Smooth muscle cell (in vitro differentiated cells): ENCODE measurements around the gene ACTR10. TPM values are rescaled to one million over a fixed set of nuclear protein-coding genes. Genes with fewer than 3 reads are reported as not detected.

Source experiments
- DNase-seq: peaks from one replicate; lab custom pipeline; 2025; ENCODE audit not compliant: unreplicated experiment; lab: John Stamatoyannopoulos, UW
- H2AFZ ChIP-seq: fragments of 200-600 bp; sonication (generic); 2 replicates; pipeline ENCODE4 v1.6.0; 2016; ENCODE audit warnings: antibody characterized with exemption, low read depth, mild to moderate bottlenecking
- H3F3A ChIP-seq: fragments of 200-600 bp; sonication (generic); 2 replicates; pipeline ENCODE4 v1.6.0; 2017; ENCODE audit warnings: antibody characterized with exemption, low read depth
- H3K27ac ChIP-seq: fragments of 200-600 bp; sonication (generic); 2 replicates; pipeline ENCODE4 v1.5.1; 2016; ENCODE audit warnings: low read depth, mild to moderate bottlenecking
- H3K27me3 ChIP-seq: fragments of 200-600 bp; sonication (generic); 2 replicates; pipeline ENCODE4 v1.6.1; 2016; ENCODE audit warnings: low read depth, mild to moderate bottlenecking
- H3K36me3 ChIP-seq: fragments of 200-600 bp; sonication (generic); 2 replicates; pipeline ENCODE4 v1.5.1; 2016; ENCODE audit warnings: low read depth
- H3K4me1 ChIP-seq: fragments of 200-600 bp; sonication (generic); 2 replicates; pipeline ENCODE4 v1.5.1; 2016; ENCODE audit warnings: low read depth
- H3K4me2 ChIP-seq: fragments of 200-600 bp; sonication (generic); 2 replicates; pipeline ENCODE4 v1.6.0; 2016; ENCODE audit warnings: mild to moderate bottlenecking
- H3K4me3 ChIP-seq: fragments of 200-600 bp; sonication (generic); 2 replicates; pipeline ENCODE4 v1.5.1; 2016; ENCODE audit warnings: mild to moderate bottlenecking
- H3K79me2 ChIP-seq: fragments of 200-600 bp; sonication (generic); 2 replicates; pipeline ENCODE4 v1.6.0; 2016; ENCODE audit warnings: low read depth, mild to moderate bottlenecking
- H3K9ac ChIP-seq: fragments of 200-600 bp; sonication (generic); 2 replicates; pipeline ENCODE4 v1.6.0; 2016; ENCODE audit warnings: low read depth
- H3K9me3 ChIP-seq: fragments of 200-600 bp; sonication (generic); replicated peaks from 2 replicates; pipeline ENCODE4 v1.5.1; 2016; ENCODE audit warnings: low read depth
- H4K20me1 ChIP-seq: fragments of 200-600 bp; sonication (generic); 2 replicates; pipeline ENCODE4 v1.6.0; 2016; ENCODE audit warnings: low read depth
- CTCF ChIP-seq: fragments of 200-600 bp; sonication (generic); IDR thresholded peaks from 2 replicates; pipeline ENCODE4 v1.5.1; 2017; ENCODE audit warnings: borderline replicate concordance, mild to moderate bottlenecking, antibody characterized with exemption; ENCODE audit not compliant: insufficient read depth, poor library complexity, severe bottlenecking
- WGBS: methylation state at CpG from one replicate; pipeline ENCODE4 v1.1.7; 2016; ENCODE audit warnings: low lambda C conversion rate; 5-methylcytosine and 5-hydroxymethylcytosine counted together
- polyA plus RNA-seq: library from polyadenylated mRNA; unstranded; fragments of >200 nt; fragmentation: Nextera tagmentation; extraction: Ambion mirVana; gene quantifications from 2 replicates; pipeline ENCODE4 v1.2.1, GENCODE V29; 2016
- total RNA-seq: library from RNA; depleted of rRNA; stranded (reverse); fragments of >200 nt; gene quantifications from 2 replicates; pipeline ENCODE4 v1.2.3, GENCODE V29; 2014

Gene ACTR10
- total and polyA plus RNA-seq, 2 experiments from 2014 or later, result 131 to 149 TPM

GRCh38 chr14:58275527-58276190, 75.7 kb downstream of the ACTR10 start:
- H3K36me3 ChIP-seq, result peaks cover 7% of the 10 kb centered on the region
- peaks cover 73% of the 10 kb centered on the region for H3K79me2 ChIP-seq
- peaks cover 18% of the 10 kb centered on the region for H3F3A ChIP-seq
- H3K27ac ChIP-seq, result peak overlapping the region; percentile 32
- H2AFZ ChIP-seq, result no peak overlapping the region
- no peak overlapping the region for H3K4me2 ChIP-seq
- H3K4me1 ChIP-seq, result no peaks in the 10 kb centered on the region
- no peak overlapping the region for H3K4me3 ChIP-seq
- peaks cover 58% of the 10 kb centered on the region for H4K20me1 ChIP-seq
- no peak for DNase-seq
- no peak for TF ChIP-seq CTCF
- H3K9me3 ChIP-seq, result no peaks in the 10 kb centered on the region
- no peak overlapping the region for H3K9ac ChIP-seq
- 98% methylated on average over 2 of the region's 2 CpGs for WGBS
- no peaks in the 10 kb centered on the region for H3K27me3 ChIP-seq

GRCh38 chr14:58276208-58276607, 76.3 kb downstream of the ACTR10 start:
- no peaks in the 10 kb centered on the region for H3K27me3 ChIP-seq
- peaks cover 77% of the 10 kb centered on the region for H3K79me2 ChIP-seq
- no peak for TF ChIP-seq CTCF
- no peak overlapping the region for H2AFZ ChIP-seq
- peak overlapping the region; percentile 32 for H3K27ac ChIP-seq
- no peaks in the 10 kb centered on the region for H3K4me1 ChIP-seq
- no peaks in the 10 kb centered on the region for H3K9me3 ChIP-seq
- WGBS, result 89% methylated on average over 1 of the region's 1 CpG
- H4K20me1 ChIP-seq, result peaks cover 63% of the 10 kb centered on the region
- H3K36me3 ChIP-seq, result peaks cover 7% of the 10 kb centered on the region
- H3F3A ChIP-seq, result peaks cover 22% of the 10 kb centered on the region
- no peak overlapping the region for H3K4me2 ChIP-seq
- no peak overlapping the region for H3K4me3 ChIP-seq
- DNase-seq, result no peak
- no peak overlapping the region for H3K9ac ChIP-seq

GRCh38 chr14:58278177-58278576, 78.2 kb downstream of the ACTR10 start:
- no peak for TF ChIP-seq CTCF
- no peak overlapping the region for H3K4me3 ChIP-seq
- WGBS, result 95% methylated on average over 8 of the region's 8 CpGs

More at GRCh38 chr14:58278177-58278576, 78.2 kb downstream of the ACTR10 start:
- Histone ChIP-seq H4K20me1 (peaks cover 49% of the 10 kb centered on the region), H2AFZ (no peak overlapping the region), H3K4me2 (no peak overlapping the region), H3K27ac (no peak overlapping the region), H3K9me3 (no peaks in the 10 kb centered on the region), H3K27me3 (no peaks in the 10 kb centered on the region), H3K79me2 (peaks cover 85% of the 10 kb centered on the region), H3K9ac (no peak overlapping the region), H3F3A (peaks cover 33% of the 10 kb centered on the region), H3K4me1 (peaks cover 12% of the 10 kb centered on the region), H3K36me3 (peaks cover 1% of the 10 kb centered on the region)
- no peak for DNase-seq
